ENCODE results near the gene SULT2B1.

The SULT2B1 gene

DNA sequence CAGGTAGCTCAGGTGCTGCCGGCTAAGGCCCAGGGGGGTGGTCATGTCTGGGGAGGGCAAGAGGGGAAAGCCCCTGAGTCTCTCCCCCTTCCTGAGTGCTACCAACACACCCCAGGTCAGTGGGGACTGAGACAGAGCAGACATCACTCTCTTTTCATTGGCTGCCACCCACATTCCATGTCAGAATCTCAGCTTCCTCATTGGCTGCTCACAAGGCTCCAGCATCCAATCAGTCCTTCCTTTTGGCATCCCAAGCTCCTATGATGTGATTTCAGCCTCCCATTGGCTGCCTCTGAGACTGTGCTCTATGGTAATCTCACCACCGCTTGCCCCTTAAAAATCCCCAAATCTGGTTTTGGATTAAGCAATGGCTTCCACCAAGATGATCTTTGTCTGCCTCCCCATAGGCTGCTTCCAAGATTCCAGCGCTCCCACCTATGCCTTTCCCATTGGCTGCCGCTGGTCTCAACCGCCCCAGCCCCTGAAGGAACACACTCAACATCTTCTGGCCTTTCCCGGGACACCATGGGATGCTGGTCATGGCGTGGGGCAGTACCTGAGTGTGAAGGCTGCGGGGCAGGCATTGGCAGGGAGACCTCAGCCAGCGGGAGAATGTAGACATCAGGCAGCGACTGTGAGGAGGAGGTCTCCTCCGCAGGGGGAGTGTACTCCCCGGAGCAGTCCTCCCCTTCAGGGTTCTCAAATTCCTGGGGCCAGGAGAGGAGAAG lies 42.3 kb upstream of the SULT2B1 start:
- ChIA-PET CTCF (interaction anchor here (1.2 kb wide), 1 partner anchor 75 kb away, joined by 8 read pairs; no protein-coding TSS in a partner anchor), POLR2A (ENCODE audit: low non-redundant PET) (no interaction called here)
- H3K27ac ChIP-seq, result no peak overlapping the region
- no peak for DNase-seq (ENCODE audit: low spot score)
- TF ChIP-seq CTCF (conservative IDR thresholded peaks at IDR 0.05; ENCODE audit: low read depth), result no peak

DNA sequence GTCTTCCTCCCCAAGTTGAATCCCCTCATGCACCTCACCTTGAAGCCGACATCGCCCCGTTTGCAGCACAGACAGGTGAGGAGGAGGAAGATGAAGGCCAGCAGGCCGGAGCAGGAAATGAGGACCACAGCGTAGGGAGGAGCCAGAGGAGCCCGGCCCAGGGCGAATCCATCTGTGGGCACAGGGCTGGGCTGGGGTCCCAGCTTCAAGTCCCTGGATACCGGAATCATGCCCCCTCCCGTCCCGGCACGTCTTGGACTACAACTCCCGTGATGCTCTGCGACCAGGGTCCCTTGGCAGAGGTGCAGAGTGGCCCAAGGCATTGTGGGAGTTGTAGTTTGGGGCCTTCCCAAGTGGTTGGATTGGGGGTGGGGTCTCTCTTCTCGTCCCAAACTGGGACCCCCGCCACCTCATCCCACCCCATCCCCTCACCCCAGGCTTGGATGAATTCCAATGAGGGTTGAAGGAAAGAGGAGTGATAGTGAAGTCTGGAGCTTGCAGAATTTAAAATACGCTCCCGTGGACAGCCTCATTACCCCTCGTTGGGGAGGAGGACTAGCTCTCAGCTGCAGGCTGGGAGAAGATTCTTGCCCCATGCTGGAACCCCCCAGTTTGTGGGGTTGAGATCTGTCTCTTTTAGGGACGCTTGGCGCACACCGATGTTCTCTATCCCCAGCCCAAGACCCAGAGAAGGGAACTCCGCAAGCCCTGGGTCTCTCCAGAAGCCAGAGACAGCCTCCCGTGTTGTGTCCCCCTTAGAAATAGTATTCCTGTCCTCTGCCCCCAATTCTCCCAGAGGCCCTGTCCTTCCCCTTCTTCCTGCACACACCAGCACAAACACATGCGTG lies 41.3 kb upstream of the SULT2B1 start:
- TF ChIP-seq CTCF (conservative IDR thresholded peaks at IDR 0.05; ENCODE audit: low read depth), result no peak
- H3K27ac ChIP-seq, result no peak overlapping the region
- ChIA-PET POLR2A (ENCODE audit: low non-redundant PET) (no interaction called here), CTCF (no interaction called here)
- peak; percentile 42 for DNase-seq (ENCODE audit: low spot score)

DNA sequence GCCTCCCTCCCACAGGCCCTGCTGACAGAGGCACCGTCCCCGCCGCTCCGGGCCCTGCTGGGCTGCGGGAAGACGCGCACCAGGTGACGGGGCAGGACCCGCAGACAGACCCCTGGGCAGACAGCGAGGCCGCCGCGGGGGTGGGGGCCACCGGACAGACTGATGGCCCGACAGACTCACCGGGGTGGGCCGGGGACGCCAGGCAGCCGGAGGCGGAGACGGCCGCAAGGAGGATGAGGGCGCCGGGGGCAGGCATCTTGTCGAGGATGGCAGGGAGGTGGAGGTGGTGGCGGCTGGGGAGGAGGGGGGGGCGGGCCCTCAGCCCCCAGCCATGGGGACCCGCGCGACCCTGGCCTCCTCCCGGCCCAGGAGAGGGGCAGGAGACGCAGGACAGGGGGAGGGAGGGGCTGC lies 40.6 kb upstream of the SULT2B1 start:
- no peak for DNase-seq (ENCODE audit: low spot score)
- no peak overlapping the region for H3K27ac ChIP-seq
- POLR2A ChIA-PET (ENCODE audit: low non-redundant PET), result no interaction called here
- CTCF ChIA-PET, result no interaction called here
- no peak for TF ChIP-seq CTCF (conservative IDR thresholded peaks at IDR 0.05; ENCODE audit: low read depth)

DNA sequence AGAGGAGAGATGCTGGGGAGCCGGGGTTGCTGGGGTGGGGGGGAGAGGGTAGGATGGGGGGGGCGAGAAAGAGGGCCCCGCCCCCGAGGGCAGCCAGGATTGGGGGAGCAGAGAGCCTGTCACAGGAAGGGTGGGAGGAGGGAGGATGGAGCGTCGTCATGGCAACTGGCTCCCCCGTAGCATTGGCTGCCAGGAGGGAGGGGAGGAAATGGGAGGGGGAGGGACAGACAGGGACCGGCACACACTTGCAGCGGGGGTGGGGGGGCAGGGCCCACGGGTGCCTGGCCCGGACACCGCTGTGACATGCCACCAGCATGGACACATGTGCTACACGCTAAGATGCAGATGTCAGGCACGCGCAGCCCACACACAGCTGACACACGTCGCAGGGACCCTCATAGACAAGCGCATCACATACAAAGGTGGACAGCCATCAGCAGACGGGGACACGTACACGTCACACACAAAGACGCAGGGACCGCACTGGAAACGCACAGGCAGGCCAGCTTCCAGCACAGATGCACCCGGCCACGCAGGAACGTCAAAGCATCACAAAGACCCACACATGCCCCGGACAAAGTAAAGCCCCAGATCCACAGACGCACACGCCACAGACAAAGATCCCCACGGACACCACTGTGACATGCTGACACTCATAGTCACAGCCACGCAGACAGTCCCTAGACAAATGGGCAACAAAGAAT lies 40.0 kb upstream of the SULT2B1 start, which contains the start of gene LMTK3:
Gene LMTK3 (minus strand): TSS at position 36 of the 704 bp plus-strand sequence. CDS start 259 bp downstream, outside the sequence.
- peak; percentile 50 for DNase-seq (ENCODE audit: low spot score)
- no peak for TF ChIP-seq CTCF (conservative IDR thresholded peaks at IDR 0.05; ENCODE audit: low read depth)
- no peak within 1 kb of the TSS for H3K27ac ChIP-seq
- ChIA-PET CTCF (interaction anchor here (0.7 kb wide), 1 partner anchor 96 kb away, joined by 3 read pairs; no protein-coding TSS in a partner anchor), POLR2A (ENCODE audit: low non-redundant PET) (no interaction called here)

DNA sequence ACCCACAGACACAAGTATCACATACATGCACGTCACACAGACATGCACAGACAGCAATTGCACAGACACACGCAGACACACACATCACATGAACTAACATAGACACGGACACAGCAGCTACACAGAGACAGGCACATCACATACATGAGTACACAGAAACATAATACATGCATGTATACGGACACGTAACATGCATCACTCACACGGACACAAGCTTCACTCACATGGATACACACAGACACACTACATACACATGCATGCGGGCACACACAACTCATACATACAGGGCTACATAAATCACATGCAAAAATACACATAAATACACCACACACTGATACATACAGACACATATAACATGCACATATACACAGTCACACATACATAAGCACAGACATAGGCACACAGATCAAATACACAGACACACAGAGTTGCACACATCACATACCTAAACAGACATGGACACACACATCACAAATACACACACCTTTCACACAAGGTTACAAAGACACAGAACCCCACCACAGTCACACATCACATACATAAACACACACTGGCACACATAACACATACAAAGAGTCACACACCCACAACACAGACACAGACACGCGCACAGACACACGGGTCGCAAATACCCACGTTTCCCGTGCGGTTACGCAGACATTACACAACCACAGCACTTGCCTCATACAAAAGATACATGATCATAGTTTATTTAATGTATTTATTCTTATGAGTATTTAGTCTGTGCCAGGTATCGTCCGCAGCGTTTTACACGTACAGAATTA lies 39.3 kb upstream of the SULT2B1 start:
- no peak for DNase-seq (ENCODE audit: low spot score)
- ChIA-PET POLR2A (ENCODE audit: low non-redundant PET) (no interaction called here), CTCF (interaction anchor here (0.6 to 1.5 kb wide), 3 partner anchors 34 to 96 kb away, joined by 3 to 5 read pairs (median 3); no protein-coding TSS in a partner anchor)
- no peak for TF ChIP-seq CTCF (conservative IDR thresholded peaks at IDR 0.05; ENCODE audit: low read depth)
- no peak overlapping the region for H3K27ac ChIP-seq

Measured in RWPE1 (cell line).